Measurements from ENCODE around the gene PPARA.
"Not testable (repeated sequence)": the region's sequence is repeated elsewhere in the genome, so short reads cannot be mapped to it uniquely, and the experiment has no call there.

PPARA gene

DNA sequence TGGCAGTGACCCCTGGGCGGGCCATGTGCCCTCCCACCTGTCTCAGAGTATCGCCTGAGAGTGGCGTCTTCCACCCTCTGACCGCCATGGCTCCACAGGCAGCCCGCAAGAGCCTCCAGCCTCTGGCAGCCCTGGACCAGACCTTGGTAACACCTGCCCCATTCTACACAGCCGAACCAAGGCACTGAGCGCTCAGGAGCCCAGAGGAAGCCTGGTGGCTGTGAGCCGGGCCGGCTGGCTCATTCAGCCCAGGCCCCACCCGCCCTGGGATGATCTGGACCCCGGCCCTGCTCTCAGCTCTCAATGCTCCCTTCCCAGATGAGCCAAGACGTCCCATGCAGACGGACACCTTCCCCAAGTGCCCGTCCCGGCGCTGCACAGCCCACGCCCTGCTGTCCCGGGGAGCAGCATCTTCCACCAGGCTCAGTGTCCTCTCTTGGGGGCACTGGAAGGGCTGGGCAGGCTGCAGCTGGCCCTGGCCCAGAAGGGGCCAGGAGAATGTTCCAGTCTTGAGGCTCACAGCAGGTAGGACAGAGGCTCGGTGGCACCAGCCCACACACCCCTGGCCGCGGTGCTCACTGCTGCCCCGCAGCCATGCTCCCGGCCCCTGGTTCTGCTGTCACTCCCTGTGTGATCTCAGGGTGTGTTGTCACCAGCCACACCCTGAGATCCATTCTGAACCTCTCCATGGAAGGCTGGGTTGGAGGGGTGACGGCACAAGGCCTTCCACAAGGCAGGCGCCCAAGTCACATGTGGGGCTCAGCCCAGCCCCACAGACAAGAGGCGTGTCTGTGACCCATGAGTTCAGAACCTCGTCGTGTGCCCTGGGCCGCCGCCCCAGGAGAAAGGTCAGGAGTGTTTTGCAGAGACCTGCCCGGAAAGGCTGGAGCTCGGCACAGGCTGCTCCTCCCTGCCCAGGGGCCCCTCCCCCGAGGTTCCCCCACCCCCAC lies 24.2 kb upstream of the PPARA start:
- DNase-seq (ENCODE audit: low read depth in 2 of 3, low spot score in 1 of 3): no peak

DNA sequence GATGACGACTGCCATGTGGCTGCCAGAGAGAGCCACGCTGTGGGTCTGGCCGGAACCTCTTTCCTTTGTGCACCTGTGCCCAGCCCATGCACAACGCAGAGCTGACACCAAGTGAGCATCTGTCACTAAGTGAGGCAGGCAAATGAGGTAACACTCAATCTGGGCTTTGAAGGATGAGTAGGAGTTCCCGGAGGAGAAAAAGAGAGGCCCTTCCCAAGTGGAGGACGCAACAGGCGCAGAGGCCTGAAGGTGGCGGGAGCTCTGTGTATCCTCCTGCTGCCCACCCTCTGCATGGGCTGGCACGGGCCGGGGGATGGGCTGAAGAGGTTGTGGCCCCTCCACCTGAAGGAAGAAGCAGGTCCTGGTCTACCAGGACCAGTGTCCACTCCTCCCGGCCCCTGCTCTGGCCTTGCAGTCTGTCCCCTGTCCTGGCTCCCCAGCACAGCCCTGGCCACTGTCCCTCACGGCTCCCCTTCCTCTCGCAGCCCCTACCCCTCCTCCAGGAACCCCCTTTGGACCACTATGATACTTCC lies 23.4 kb upstream of the PPARA start:
- no peak for DNase-seq (ENCODE audit: low read depth in 2 of 3, low spot score in 1 of 3)

DNA sequence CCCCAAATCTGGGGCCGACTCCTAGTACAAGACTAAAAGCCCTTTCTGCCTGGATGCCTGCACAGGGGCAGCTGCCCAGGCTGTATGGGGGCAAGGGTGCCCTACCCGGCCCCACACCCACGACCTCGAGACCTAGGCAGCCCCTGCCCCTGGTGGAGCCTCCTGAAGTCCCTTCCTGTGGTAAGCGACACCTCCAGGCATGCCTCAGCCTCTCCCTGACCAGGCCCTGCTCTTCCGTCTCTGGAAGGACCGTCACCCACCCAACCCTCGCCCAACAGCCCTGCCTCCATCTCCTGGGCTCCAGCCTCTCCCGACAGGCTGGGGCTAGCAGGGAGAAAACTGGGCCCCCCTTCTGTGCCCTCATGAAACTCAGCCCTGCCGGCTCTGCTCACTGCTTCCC lies 22.8 kb upstream of the PPARA start:
- DNase-seq (ENCODE audit: low read depth in 2 of 3, low spot score in 1 of 3): no peak

DNA sequence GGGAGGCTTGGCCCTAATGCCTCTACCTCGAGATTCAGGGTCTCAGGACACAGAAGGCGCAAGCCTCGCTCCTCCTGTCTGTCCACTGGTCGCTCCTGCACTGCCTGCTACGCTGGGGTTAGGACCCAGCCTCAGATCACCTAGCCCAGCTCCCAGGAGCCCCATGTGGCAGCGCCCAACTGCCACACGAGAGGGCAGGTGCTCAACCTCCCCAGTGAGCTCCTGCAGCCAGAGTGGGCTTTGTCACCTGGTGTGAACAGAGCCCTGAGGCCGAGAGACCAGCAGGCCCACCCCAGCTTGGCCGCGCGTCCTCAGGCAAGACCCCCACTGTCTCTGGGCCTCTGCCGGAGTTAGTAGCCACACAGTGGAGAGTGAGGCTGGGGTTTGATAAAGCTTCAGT lies 21.7 kb upstream of the PPARA start:
- no peak for DNase-seq (ENCODE audit: low read depth in 2 of 3, low spot score in 1 of 3)

DNA sequence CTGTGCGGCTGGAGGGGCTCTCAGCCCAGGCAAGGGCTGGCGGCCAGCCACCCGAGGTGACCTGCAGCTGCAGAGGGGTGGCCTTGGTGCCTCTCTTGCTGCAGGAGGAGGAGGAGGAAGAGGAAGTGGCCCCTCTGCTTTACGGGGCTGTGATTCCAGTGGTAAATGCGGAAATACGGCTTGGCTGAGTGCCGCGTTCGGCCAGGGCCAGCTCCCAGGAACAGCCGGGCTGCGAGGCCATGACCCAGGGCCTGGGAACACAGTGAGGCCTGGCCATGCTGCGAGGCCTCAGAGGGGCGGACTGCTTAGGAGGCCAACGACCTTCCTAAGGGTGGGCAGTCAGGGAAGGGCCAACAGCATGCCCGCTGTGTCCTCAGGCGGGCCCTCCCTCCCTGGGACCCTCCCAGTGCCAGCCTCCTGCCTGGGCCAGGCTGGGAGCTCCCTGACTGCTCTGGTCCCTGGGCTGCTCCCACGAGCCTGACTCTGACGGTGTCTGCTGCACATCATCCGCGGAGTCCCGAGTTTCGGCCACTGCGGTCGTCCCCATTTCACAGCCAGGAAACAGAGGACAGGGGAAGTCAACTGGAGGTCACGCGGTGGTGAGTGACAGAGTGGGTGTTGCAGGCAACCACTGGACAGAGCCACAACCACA lies 20.8 kb upstream of the PPARA start:
- no peak for DNase-seq (ENCODE audit: low read depth in 2 of 3, low spot score in 1 of 3)

DNA sequence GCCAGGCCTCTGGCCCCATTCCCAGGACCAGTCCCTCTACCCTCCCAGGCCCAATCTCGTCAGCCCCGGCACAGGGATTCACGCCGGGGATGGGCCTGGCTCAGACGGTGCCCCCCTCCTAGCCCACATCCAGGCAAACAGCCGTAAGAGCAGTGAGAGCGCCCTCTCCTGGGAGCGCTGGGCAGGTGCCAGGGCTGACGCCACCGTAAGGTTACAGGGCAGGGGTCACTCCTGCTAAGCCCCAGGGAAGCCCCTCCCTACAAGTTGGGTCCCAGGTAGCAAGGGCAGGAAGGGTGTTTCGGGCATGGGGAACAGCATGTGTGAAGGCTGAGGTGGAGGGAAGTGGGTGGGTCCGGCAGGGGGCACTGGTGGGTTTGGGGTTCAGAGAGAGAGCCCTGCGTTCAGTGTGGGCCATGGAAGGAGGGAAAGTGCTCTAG lies 19.2 kb upstream of the PPARA start:
- DNase-seq (ENCODE audit: low read depth in 2 of 3, low spot score in 1 of 3): no peak

DNA sequence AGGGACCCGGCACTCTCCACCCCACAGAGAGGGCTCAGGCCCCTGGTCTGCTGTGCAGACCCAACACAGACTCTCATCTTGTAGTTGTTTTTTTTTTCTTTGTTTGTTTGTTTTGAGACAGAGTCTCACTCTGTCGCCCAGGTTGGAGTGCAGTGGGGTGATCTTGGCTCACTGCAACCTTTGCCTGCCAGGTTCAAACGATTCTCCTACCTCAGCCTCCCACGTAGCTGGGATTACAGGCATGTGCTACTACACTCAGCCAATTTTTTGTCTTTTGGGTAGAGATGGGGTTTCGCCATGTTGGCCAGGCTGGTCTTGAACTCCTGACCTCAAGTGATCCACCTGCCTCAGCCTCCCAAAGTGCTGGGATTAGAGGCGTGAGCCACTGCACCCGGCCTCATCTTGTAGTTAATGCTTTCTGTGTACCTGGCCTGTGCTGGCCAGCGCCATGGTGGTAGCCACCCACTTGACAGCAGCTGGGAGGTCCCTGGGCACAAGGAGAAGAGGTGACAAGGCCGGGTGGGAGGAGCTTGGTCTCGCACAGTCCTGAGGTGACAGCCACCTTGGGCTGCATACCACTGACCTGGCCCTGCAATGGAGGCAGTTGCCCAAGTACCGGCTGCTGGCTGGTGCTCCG lies 18.0 kb upstream of the PPARA start:
- not testable (repeated sequence) for DNase-seq (ENCODE audit: low read depth in 2 of 3, low spot score in 1 of 3)

DNA sequence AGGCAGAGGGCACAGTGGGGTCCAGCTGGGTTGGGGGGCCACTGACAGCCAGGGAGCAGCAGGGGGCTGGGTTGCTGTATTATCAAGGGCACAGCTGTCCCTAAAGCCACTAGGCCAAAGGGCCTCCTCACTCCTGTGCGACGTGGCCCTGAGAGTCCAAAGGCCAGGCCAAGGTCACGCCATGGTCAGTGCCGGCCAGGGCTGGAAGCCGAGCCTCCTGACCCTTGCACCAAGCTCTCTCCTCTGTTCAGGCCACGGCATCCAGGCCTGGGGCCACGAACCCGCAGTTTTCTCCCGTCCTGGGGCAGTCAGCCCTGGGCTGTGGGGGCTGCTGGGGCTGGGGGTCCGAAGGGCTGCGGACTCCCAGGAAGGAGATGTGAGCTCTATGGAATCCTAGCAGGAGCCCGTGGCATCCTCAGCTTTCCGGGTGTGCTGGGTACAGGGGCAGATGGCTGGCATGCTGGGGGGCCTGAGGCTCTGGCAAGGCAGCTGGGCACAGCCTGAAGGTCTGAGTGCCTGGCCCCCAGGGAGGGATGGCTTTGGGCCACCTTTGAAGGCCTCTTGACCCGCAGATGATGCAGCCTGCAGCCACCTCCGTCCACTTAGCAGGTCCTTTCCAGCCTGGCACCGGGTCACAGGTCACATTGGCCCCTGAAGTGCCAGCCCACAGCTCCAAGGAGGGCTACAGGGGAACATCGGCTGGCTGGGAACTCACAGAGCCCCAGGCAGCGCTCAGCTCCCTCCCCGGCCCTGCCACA lies 17.3 kb upstream of the PPARA start:
- no peak for DNase-seq (ENCODE audit: low read depth in 2 of 3, low spot score in 1 of 3)

DNA sequence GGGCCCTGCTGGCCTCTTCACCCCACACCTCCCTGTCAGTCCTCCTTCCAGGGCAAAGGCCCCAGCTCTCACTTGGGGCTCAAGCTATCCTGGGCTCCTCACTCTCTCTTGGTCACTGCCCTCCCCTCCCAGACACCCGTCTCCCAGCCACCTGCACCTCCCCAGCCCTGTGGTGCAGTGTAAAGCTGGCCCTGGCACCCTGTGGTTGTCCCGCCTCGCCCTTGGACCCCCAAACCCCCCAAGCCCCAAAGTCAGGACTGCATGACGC lies 16.8 kb upstream of the PPARA start:
- DNase-seq (ENCODE audit: low read depth in 2 of 3, low spot score in 1 of 3): no peak

DNA sequence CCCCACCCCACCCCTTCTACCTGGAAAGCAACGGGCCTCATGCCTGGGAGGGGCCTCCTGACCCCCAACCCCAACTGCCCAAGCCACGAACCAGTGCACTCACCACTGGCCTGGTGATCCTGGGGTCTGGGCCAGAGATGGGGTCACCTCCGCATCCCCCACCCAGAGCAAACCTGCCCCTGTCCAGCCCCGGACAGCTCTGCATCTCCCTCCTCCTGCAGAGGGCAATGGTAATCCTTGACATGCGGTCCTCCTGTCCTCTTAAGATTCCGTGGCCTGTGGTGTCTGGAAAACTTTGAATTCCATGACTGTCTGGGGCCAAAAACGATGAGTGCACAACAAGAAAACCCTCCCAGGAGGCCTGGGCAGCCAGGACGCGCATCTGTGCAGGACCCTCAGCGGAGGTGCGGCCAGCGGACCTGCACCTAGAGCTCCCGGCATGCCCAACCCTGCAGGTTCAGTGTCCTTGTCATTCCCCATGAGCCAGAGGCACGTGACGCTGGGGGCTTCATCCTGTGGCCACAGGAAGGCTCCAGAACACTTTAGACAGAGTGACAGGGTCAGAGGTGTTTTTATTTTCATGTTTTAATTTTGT lies 16.1 kb upstream of the PPARA start:
- no peak for DNase-seq (ENCODE audit: low read depth in 2 of 3, low spot score in 1 of 3)

DNA sequence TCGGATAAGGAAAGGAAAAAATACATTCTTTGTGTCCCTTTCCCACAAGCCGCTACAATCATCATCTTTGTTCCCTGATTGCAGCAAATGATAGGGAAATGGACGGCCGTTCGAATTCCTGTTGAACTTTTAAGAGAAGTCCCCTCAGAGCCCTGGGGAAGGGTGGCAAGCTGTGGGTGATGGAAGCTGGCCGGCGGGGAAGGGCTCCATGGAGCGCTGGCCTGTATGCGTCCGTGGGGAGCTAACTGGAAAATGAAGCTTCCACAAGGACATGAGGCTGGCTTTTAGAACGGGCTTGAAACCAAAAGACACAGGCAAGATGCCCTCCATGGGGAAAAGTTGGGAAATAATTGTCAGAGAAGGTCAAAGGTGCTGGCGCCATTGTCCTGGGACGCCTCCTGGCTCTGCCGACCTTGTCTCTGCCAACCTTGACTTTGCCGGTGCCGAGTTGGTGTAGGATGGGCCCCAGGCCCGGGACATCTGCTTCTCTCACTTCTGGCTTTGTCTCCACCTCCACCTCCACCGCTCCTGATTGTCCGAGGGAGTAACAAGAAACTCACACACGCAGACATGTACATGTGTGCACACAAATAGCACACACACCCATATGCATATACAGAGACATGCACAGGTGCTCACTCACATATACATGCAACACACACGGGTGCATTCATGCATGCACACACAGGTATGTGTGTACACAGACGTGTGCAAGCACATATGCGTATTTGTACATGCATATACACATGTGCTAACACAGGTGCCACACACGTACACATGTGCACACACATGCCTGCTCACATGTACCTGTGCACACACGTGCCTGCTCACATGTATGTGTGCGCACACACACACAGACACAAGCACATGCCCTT lies 14.5 kb upstream of the PPARA start:
- DNase-seq (ENCODE audit: low read depth in 2 of 3, low spot score in 1 of 3): no peak

DNA sequence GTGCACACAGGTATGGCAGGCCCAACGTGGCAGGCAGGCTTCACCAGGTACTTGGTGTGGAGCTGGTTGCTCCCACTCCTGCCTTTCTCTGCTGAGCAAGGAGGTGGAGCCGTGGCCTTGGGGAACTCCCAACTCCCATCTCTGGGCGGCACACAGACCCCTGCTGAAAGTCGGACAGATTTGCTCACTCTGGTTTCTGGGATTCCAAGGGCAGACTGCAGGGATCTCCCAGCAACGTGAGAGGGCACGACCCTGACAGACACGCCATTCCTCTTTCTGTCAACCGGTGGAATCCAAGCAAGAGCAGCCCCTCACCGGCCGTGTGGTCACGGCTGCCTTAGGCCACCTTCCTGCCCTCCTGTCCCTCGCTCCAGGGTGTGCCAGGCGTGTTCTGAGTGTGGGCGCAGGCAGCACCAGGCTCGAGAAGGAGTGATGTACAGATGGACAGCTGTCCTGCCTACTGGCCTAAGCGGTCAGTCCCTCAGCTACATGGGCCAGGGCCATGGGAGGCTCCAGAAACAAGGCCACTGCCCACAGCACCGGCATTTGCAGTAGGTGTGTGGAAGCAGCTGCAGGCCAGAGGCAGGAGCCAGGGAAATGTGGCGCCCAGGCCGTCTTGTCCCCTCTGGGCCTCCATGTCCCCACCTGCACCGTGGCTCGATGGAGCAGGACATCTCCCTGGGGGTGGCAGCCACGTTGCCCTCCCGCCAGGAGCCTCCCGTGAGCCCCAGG lies 13.7 kb upstream of the PPARA start:
- no peak for DNase-seq (ENCODE audit: low read depth in 2 of 3, low spot score in 1 of 3)

DNA sequence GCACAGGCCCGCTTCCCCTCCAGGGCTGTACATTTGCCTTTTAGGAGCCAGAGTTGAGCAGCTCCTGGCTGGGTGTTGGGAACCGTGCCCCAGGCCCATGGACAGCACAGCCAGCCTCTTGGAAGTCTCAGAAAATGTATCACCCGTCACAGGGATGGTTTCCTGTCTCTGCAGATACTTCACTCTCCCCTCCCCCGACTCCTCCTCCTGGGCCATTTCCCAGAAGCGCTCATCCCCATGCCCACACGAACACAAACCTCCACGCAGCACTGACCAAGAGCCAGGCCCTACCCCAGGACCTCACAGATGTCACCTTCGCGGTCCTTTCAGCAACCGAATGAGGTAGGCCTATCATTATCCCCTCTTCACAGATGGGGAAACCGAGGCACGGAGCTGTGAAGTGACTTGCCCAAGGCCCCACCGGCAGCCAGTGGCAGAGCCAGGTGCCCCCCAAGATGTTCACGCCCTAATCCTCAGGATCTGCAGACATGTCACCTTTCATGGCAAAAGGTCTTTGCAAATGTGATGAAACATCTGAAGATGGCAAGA lies 13.0 kb upstream of the PPARA start:
- no peak for DNase-seq (ENCODE audit: low read depth in 2 of 3, low spot score in 1 of 3)

DNA sequence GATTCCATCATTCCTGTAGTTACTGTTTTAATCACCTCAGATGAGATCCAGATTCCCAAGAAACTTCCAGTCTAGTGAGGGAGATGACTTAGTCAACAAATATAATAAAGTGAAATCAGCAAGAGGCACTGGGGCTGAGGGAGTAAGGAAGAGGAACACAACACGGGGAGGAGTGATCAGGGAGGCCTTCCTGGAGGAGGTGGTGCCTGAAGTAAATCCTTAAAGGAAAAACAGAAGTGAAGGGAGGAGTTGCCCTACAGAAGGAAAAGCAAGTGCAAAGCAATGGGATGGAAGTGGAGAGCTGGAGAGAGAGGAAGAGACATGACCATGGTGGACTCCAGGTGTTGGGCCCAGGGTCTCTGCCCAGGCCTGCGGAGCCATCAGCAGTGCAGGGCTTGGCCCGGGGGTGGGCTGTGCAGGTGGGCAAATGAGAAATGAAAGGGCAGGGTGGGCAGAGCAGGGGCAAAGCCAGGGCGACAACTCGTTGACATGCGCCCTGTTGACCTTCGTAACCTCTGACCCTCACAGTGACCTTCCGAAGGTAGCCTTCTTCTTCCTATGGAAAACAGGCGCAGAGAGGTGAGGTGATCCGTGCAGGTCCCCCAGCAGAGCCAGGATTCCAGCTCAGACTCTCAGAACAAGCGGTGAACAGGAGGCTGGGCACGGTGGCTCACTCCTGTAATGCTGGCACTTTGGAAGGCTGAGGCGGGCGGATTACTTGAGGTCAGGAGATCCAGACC lies 12.1 kb upstream of the PPARA start:
- no peak for DNase-seq (ENCODE audit: low read depth in 2 of 3, low spot score in 1 of 3)

DNA sequence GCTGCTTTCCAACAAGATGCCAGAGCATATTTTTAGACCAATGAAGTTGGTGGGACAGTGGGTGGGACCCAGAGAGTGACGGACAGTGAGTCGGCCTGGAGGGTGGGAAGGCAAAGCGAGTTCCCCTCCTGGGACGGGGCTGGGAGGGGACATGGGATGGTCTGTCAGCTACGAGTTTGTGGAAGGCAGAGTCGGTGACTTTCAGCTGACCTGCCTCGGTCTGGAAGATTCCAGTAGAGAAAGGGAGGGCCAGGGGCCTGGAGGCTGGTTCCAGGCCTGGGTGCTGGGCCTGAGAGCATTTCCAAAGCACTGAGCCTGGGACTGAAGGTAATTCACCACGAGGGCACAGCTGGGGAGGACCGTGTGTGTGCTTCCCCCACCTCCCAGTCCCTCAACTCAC lies 10.9 kb upstream of the PPARA start:
- not testable (repeated sequence) for DNase-seq (ENCODE audit: low read depth in 2 of 3, low spot score in 1 of 3)

DNA sequence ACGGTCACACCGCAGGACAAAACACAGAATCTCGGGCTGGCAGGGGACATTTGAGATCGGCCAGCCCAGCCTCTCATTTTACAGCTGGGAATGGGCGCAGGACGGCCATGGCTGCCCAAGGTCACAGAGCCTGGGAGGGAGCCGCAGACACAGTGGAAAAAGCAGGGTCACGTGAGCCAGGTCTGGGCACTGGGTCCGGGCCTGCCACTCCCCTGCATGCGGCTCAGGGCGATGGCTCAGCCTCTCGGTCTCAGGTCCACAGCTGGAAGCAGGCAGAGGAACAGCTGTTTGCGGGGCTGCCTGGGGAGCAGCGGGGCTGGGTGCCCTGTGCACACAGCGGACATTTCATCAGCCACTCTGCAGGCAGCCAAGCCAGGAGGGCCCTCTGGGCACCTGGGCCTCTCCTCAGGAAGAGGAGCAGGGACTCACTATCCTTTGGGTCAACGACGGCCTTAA lies 10.4 kb upstream of the PPARA start:
- no peak for DNase-seq (ENCODE audit: low read depth in 2 of 3, low spot score in 1 of 3)

DNA sequence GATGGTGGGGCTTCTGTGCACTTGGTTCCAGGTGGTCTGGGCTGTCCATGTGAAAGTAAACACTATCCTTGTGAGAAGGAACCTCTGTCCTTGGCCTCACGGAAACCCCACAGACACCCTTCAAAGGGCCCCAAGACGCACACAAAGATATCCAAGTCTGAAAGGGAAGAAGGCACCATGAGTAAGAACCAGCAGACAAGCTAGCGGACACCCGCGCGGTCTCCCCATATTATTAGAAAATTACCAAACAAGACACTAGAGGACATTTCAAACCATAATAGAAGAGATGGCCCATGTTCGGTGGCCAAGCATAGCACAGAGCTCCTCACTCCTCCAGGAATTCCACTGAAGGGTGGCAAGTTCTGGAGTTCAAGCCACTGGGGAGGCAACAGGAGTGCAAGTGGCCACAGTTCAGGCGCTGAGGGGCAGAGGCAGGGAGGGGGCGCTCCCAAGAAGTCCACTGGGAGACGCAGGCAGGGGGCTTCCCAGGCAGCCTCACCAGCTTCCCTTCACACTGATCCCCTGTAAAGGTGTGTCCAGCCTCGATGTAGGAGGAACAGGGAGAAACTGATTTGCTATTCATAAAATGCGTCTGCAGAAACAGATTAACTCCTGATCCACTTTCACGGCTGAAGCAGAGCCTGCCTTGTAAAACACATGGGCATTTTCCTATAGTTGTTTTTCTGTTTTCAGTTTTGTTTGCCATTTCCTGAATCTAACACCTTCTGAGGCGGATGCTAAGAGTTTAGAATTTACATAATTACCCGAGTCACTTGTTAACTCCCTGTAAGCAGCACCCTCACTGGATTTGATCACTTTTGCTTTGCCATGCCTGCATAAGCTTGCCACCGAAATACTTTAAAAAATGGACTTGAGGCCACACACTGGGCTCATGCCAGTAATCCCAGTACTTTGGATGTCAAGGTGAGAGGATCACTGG lies 9.1 kb upstream of the PPARA start:
- no peak for DNase-seq (ENCODE audit: low read depth in 2 of 3, low spot score in 1 of 3)

All from stimulated activated CD4-positive, alpha-beta T cell treated with anti-CD3 and anti-CD28 coated beads, Interleukin-12 subunit alpha, Interleukin-12 subunit beta, amount 100 ng/mL, for 48 hours (primary cell).